ENCODE measurements around the gene MB21D2. TPM values are rescaled to one million over a fixed set of nuclear protein-coding genes. Genes with fewer than 3 reads are reported as not detected.

Gene MB21D2
- total and polyA plus RNA-seq, 2 experiments from 2014 or later = 8.1 to 35.9 TPM

DNA sequence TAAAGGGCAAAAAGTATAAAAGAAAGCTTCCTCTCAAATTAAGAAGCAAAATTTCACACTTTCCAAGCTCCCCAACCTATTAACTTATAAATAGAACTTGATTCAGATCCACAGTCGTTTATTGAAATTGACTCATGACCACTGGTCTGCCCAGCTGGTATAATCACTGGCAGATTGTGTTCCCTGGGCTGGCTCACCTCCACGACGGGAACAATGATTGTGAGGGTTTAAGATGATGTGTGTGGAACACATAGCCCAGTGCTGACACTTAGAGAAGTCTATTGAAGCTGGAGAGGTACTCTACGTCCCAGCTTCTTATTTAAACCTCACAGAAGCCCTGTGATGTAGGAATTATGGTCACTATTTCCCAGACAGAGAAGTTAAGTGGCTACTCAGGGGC lies 90.4 kb downstream of the MB21D2 start (continued):
- TF ChIP-seq, protein P1, sequence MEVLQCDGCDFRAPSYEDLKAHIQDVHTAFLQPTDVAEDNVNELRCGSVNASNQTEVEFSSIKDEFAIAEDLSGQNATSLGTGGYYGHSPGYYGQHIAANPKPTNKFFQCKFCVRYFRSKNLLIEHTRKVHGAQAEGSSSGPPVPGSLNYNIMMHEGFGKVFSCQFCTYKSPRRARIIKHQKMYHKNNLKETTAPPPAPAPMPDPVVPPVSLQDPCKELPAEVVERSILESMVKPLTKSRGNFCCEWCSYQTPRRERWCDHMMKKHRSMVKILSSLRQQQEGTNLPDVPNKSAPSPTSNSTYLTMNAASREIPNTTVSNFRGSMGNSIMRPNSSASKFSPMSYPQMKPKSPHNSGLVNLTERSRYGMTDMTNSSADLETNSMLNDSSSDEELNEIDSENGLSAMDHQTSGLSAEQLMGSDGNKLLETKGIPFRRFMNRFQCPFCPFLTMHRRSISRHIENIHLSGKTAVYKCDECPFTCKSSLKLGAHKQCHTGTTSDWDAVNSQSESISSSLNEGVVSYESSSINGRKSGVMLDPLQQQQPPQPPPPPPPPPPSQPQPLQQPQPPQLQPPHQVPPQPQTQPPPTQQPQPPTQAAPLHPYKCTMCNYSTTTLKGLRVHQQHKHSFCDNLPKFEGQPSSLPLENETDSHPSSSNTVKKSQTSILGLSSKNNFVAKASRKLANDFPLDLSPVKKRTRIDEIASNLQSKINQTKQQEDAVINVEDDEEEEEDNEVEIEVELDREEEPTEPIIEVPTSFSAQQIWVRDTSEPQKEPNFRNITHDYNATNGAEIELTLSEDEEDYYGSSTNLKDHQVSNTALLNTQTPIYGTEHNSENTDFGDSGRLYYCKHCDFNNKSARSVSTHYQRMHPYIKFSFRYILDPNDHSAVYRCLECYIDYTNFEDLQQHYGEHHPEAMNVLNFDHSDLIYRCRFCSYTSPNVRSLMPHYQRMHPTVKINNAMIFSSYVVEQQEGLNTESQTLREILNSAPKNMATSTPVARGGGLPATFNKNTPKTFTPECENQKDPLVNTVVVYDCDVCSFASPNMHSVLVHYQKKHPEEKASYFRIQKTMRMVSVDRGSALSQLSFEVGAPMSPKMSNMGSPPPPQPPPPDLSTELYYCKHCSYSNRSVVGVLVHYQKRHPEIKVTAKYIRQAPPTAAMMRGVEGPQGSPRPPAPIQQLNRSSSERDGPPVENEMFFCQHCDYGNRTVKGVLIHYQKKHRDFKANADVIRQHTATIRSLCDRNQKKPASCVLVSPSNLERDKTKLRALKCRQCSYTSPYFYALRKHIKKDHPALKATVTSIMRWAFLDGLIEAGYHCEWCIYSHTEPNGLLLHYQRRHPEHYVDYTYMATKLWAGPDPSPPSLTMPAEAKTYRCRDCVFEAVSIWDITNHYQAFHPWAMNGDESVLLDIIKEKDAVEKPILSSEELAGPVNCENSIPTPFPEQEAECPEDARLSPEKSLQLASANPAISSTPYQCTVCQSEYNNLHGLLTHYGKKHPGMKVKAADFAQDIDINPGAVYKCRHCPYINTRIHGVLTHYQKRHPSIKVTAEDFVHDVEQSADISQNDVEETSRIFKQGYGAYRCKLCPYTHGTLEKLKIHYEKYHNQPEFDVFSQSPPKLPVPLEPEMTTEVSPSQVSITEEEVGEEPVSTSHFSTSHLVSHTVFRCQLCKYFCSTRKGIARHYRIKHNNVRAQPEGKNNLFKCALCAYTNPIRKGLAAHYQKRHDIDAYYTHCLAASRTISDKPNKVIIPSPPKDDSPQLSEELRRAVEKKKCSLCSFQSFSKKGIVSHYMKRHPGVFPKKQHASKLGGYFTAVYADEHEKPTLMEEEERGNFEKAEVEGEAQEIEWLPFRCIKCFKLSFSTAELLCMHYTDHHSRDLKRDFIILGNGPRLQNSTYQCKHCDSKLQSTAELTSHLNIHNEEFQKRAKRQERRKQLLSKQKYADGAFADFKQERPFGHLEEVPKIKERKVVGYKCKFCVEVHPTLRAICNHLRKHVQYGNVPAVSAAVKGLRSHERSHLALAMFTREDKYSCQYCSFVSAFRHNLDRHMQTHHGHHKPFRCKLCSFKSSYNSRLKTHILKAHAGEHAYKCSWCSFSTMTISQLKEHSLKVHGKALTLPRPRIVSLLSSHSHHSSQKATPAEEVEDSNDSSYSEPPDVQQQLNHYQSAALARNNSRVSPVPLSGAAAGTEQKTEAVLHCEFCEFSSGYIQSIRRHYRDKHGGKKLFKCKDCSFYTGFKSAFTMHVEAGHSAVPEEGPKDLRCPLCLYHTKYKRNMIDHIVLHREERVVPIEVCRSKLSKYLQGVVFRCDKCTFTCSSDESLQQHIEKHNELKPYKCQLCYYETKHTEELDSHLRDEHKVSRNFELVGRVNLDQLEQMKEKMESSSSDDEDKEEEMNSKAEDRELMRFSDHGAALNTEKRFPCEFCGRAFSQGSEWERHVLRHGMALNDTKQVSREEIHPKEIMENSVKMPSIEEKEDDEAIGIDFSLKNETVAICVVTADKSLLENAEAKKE (CRISPR knock-in tag; IDR thresholded peaks at IDR 0.05) = no peak
- TF ChIP-seq EZH2phosphoT487 (IDR thresholded peaks at IDR 0.05; ENCODE audit: unreplicated experiment) (no peak), JUNB (IDR thresholded peaks at IDR 0.05; ENCODE audit: unreplicated experiment) (no peak), NANOG (IDR thresholded peaks at IDR 0.05; ENCODE audit: borderline replicate concordance) (no peak), EZH2 (IDR thresholded peaks at IDR 0.05; ENCODE audit: low read depth, unreplicated experiment) (no peak), STAT1 (IDR thresholded peaks at IDR 0.05; ENCODE audit: unreplicated experiment) (no peak), POLR2AphosphoS5 (IDR thresholded peaks at IDR 0.05; ENCODE audit: low read depth) (no peak), ZNF331 (CRISPR knock-in tag; IDR thresholded peaks at IDR 0.05; ENCODE audit: low read depth) (no peak), CREB1 (CRISPR knock-in tag; IDR thresholded peaks at IDR 0.05; ENCODE audit: low read depth) (no peak)
- TF ChIP-seq, protein P2, sequence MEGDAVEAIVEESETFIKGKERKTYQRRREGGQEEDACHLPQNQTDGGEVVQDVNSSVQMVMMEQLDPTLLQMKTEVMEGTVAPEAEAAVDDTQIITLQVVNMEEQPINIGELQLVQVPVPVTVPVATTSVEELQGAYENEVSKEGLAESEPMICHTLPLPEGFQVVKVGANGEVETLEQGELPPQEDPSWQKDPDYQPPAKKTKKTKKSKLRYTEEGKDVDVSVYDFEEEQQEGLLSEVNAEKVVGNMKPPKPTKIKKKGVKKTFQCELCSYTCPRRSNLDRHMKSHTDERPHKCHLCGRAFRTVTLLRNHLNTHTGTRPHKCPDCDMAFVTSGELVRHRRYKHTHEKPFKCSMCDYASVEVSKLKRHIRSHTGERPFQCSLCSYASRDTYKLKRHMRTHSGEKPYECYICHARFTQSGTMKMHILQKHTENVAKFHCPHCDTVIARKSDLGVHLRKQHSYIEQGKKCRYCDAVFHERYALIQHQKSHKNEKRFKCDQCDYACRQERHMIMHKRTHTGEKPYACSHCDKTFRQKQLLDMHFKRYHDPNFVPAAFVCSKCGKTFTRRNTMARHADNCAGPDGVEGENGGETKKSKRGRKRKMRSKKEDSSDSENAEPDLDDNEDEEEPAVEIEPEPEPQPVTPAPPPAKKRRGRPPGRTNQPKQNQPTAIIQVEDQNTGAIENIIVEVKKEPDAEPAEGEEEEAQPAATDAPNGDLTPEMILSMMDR (conservative IDR thresholded peaks at IDR 0.05; ENCODE audit: low read depth in 2 of 2) = no peak
- TF ChIP-seq, protein P3, sequence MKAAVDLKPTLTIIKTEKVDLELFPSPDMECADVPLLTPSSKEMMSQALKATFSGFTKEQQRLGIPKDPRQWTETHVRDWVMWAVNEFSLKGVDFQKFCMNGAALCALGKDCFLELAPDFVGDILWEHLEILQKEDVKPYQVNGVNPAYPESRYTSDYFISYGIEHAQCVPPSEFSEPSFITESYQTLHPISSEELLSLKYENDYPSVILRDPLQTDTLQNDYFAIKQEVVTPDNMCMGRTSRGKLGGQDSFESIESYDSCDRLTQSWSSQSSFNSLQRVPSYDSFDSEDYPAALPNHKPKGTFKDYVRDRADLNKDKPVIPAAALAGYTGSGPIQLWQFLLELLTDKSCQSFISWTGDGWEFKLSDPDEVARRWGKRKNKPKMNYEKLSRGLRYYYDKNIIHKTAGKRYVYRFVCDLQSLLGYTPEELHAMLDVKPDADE (IDR thresholded peaks at IDR 0.05) = no peak

All from GM23338 (cell line).